Stimulated activated CD4-positive, alpha-beta T cell treated with anti-CD3 and anti-CD28 coated beads, Interleukin-1b, Interleukin-23, amount 100 ng/mL, for 4 hours (primary cell): Measurements from ENCODE around the gene DUSP14.

ENCODE experiments used
- DNase-seq, 2 donors: peaks; one replicate each; pipeline ENCODE4 v3.0.0-alpha.2; 2020; ENCODE audit warnings: low read depth in 2 of 2

DUSP14 gene

GRCh38 chr17:37558299-37558698, 68.6 kb downstream of the DUSP14 start:
- DNase-seq, result no peak

- DNase-seq, result no peak
These were observed 72.5 kb downstream of the DUSP14 start for GRCh38 chr17:37562016-37562745.
